GM18520 (cell line): ENCODE measurements around the gene ROBO1.
A peak's percentile ranks its signal among the peaks of the same experiment; 100 is the strongest.

Source experiments
- ATAC-seq: cut with Tn5 transposase; IDR thresholded peaks from one replicate; pipeline ENCODE4 v1.9.1; 2021; ENCODE audit not compliant: unreplicated experiment

ROBO1 gene

DNA sequence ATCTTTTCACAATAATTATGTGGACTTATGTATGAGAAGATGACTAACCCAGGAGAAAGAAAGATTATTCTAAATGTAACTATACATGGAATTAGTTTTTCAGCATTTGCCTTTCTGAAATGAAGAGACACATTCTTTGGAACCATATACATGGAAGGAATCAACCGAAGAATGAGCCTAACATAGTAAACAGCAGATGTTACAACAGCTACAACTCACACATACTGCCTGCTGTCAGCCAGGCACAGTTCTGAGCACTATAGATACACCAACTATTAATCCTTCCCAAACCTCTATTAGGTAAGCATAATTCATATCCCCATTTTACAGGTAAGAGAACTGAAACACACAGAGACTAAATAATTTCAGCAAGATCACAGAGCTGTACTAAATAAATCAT lies 840.0 kb downstream of the ROBO1 start:
- no peak for ATAC-seq

DNA sequence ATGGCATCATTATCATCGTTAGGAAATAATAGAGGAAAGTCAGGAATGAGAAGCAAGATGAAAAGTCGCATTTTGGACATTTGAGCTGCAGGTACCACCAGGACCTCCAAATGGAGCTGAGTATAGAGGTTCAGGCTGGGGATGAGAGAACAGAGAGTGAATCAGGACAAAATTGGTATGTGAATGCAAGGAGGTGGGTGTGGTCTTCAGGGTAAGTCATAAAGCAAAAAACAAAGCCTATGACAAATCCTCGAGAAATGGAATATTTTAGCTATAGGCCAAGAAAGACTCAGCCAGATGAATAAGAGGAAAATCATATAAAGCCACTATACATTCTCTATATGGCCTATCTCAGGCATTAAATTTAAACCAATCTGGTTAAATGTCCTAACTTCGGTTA lies 841.3 kb downstream of the ROBO1 start:
- ATAC-seq = no peak

DNA sequence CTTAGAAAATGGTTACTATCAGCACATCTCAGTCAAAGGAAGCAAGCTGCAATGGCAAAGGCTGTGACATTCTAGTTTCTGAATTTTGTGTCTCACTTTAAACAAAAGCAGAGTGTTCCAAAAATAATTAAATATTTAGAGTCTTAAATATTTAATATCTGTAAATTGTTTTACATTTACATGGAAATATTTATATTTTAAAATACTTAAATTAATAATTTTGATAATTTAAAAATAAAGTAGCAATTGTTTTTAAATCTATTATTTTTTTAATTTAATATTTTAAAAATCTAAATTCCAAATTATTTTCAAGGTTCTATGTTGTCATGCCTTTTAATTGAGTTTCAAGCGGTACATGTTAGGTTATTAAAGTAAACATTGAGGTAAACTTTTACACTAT lies 843.1 kb downstream of the ROBO1 start:
- no peak for ATAC-seq

DNA sequence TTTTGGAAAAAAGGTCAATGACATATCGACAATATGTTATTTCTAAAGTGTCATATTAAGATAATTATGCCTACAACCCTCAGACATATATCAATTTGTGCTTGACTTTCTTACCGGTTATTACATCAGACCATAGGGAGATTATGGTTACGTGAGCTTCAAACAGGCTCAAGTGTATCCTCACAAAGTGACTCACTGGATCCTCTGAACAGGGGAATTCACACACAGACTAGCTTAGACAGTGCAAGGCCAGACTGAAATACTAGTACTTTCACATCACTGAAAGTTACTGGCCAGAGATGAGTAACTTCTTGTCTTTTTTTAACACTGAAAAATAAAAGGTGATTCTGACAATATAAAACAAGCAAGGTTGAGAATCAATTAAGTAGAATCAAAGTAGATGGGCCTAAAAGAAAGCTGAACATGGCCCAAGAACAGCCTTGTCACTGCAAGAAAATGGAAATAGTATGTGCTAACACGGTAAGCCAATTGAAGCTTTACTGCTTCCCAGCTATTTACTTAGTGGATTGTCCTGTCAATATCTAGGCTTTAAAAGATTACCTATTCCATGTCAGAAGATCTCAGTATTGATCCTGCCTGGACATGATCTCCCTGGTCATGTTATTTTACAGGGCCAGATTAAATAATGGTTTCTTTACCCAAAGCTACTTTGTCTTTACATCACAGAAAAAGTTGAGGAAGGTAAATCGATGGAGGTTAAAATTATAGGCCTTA lies 848.6 kb downstream of the ROBO1 start:
- ATAC-seq = peak; percentile 64

DNA sequence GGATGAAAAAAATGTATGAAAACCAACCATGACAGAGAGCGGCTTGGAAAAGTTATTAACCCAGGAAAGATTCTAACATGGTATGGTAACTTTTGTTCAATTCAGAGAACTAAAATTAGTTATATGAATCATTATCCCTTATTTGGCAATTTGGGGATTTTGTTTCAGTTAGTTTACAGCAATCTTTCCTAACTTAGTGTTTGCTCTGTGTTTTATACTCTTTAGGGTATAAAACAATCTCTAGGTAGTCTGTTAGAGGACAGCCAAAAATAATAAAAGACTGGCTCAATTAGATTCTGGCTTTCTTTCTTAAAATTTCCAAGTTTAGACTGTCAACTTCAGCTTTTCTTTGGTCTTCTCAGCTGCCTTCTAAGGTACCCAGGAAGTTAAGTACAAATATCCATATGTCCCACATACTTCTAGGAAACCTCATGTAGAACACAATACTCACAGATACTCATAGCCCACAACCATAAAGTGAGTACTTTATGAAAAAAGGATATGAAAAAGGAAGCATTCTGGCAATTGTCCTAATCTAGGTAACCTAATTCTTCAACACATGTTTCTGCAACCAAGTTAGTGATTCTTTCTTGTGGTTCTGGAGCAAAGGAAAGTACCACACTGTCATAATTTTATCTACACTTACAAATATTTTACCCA lies 849.3 kb downstream of the ROBO1 start:
- ATAC-seq = peak; percentile 11

DNA sequence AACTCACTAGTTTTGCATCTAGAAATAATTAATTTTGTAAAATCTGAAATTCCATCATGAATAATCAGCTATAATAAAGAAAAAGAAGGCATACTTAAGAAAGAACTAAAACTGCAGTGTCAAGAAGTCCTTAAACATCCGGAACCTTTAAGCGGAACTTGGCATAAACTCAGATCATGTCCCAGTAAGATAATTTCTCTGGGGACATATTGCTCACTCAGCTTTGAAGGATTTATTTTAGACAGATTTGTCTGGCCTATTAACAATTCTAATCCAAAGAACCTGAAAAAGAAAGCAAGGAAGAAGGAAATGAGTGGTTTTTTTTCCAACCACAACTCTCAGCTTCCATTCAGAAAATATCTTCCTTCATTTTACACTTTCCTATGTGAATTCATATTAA lies 850.3 kb downstream of the ROBO1 start:
- no peak for ATAC-seq

DNA sequence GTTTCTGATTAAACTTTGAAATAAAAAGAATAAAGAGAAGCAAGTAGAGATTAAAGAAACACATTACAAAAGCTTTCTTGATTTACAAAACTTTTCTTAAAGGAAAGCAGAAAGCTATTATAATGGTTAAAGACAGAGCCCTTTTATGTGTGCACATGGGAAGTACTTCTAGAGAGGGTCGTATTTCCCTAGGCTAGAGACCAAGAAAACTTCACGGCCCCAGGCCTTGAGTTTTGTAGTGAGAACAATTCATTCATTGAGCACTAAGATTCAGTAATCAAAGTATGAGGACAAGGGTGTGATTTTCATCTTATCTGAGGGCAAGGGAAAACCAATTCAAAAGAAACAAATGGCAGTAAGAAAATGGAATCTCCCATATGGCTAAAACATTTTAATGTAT lies 854.1 kb downstream of the ROBO1 start:
- no peak for ATAC-seq

DNA sequence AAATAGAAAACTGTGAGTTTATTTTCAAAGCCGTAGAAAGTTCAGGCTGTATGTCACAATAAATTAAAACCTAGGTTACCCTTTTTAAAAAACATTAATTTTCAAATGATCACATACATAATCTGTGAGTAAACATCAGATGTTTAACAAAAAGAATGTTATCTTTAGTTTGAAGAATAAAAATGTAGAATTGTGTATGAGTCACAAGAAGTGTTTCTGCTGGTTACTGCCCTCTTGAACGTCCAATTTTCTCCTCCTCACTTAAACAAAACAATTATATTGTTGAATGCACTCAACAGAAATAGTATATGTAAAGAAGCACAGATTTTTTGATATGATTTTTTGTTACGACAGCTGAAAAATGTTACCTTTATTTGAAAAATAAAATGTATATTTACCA lies 855.1 kb downstream of the ROBO1 start:
- ATAC-seq = no peak

DNA sequence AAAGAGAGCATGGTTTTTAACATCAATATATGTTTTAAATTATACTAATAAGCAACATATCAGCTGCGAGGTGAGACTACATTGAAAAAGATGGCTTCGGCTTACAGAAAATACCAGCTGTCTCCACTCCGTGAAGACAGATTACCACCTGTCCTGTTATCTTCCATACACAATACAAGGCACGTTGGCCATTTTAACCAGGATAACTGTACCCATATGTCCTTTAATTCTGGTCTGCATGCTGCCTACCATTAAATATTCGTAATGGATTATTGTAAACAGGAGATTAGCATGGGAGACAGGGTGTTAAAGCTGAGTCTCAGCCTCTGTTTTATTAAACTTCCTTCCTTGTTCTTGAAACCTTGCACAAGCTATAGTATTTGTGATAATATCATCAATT lies 855.5 kb downstream of the ROBO1 start:
- ATAC-seq = no peak

DNA sequence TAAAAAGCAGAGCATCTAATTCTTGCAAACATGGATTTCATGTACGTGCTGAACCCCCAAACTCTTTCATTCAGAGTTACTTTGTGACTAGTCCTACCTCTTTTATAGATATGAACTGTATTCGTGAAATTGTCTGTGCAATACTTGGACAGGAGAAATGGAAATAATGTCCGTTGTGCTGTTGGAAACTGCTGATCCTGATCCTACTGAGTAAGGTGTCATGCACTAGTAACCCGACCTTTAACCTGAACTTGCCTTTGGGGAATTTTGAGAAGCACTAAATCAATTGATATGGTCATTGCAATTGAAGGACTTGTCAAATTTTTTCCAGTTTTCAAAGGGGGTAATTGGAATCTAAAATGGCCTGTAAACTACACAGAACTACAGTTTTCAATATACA lies 856.4 kb downstream of the ROBO1 start:
- no peak for ATAC-seq

DNA sequence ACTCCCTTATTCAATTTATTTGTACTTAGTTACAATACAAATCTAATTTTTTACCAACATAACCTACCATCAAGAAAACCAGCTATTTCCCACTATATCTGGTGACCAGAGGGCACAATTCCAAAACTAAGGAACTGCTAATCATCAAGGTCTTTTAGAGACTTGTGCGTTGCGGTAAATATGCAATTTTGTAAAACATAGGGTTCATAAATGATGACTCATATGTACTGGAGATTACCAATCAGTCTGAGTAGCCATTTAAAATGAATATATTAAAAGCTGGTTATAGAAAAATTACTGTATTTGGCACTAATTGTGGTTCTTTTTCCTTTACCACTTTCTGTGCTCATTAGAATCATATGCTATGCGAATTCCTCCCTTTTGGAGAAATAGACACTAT lies 859.6 kb downstream of the ROBO1 start:
- ATAC-seq = no peak

DNA sequence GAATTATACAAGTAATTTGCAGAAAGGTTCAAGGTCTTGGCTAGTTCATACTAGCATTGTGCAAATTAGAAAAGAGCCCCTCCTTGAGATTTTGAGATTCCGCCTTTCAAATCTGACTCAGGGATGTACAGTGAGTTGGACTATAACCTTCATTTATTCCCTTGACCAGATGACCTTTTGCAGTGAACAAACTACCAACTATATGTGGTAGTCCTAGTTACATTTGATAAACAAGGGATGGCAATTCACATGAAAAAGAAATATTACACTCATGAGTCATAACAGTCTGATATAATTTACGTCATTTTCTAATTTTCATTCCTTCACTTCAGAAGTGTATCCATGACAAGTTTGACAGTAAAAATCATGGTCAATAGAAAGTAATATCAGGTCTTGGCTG lies 860.4 kb downstream of the ROBO1 start:
- ATAC-seq = no peak

DNA sequence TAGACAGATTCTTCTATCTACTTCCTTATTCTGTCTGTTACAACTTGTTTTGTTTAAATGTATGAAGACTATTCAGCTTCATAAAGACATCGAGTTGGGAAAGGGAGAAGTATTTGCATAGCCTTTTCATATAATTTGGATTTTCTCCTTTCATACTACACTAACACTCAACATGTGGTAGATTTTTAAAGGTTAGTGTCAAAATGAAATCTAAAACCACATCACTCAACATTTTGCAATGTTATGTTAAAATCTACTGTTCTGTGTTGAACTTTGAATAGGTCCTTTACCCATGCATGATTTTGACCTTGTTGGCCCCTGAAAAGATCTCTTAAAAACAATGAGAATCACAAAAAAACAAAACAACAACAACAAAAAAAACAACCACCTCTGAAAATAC lies 860.9 kb downstream of the ROBO1 start:
- ATAC-seq = no peak

DNA sequence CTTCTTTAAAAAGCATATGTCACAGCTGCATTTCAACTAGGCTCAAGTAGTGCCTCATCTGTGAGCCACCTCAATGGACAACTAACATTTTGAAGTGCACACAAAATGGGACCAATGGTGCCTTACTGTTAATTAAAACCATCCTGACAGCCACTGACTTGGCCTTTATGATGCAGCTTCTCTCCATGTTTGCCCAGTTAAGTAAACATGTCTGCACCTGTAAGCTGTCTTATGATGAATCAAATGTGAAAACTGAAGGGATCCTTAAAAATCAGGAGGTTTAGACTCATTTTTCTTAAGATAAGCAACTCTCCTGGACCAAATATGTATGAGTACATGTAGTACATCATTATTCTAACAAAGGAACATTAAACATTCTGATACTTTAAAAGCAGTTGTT lies 861.6 kb downstream of the ROBO1 start:
- ATAC-seq = no peak

DNA sequence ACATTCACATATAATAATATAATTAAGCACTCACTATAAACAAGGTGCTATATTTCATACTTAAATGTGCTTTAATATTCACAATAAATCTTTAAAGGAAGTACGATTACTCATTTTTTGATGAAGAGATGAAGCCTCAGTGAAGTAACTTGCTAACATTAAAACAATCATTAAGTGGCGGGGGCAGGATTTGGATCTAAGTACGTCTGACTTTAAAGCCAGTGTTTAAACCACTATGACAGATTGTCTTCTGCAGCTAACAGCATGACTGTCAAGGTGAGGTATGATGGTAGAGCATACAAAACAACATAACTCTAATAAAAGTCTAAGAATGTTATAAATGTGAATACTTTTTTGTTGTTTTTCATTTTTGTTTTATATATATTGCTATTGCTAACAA lies 862.1 kb downstream of the ROBO1 start:
- ATAC-seq = no peak

DNA sequence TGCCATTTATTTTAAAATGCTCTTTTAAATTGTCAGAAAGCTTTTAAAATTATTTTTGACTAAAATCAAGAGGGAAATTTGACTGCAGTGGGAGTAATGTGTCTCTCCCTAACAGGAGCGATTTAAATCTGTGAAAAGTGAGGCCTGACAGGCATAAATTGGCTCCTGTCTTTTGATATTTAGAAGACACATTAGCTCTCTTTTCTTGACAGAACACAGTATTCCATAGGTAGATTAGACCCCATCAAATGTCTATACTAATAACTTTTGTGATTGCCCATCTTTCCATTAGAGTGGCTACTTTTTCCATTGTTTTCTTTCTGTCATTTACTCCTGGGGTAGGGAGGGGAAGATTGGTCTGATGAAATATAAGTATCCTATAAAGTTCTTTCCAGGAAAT lies 866.3 kb downstream of the ROBO1 start:
- ATAC-seq = no peak

DNA sequence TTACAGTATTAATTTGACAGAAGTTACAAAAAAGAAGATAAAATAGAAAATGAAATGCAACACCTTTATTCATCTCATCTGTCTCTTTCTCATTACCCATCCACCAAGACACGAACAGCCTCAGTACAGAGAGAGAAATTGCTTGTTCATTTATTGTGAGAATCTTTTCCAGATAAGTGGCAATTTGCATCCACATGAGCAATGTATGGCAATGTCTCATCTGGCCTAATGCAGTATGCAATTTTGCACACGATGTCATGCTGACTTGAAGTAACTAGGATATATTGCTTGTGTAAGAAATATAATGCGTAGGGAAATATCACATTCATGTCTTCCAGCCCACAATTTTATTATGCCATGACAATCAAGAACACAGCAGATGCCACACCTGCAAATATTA lies 866.9 kb downstream of the ROBO1 start:
- ATAC-seq = no peak

DNA sequence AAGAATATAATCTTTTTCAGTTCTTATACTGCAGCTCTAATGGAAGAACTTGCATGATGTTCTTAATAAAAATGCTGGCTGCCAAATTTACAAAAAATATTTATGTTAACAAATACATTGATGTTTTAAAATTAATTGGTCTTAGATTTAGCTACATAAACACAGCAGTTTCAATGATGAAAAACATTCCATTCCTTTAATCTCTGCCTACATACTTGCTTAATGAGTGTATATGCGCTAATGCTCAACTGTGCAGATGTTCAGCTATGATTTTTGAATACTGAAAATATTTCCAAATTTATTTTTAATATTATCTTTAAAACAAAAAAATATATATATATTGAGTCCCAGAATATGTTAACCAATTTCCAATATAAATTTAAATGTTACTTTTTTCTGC lies 867.4 kb downstream of the ROBO1 start:
- ATAC-seq = no peak

DNA sequence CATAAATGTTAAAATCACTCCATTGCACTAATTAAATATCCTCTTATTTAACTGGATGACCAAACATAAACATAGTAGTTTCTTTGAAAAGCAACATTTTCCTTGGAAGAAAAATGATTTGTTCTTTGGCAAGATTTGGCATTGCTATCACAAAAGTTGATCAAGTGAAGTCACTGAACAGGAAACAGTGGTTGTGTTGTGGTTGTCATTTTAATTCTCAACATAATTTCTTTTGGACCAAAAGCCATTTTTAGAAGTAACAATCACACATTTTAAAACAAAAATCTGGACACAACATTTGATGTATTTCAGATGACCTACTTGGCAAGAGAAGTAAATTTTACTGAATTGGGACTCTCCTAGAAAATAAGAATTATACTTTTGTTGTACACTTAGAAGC lies 872.3 kb downstream of the ROBO1 start:
- ATAC-seq = no peak

DNA sequence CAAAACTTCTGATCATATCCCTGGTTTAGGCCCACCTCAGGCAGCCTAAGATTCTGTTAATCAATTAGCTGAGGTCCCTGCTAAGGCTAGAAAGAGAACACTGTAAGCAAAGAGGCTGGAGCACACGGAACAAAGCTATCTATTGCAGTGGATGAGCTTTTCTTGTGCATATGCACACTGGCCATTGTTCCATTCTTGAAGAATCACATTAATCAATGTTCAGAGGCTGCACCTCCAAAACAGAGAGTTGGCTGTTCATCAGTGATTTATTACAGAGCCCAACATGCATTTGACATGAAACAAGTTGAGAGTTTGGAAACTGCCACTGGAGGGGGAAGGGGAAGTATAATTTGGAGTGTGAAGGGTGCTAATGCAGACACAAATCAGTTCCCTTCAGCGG lies 873.0 kb downstream of the ROBO1 start:
- no peak for ATAC-seq

DNA sequence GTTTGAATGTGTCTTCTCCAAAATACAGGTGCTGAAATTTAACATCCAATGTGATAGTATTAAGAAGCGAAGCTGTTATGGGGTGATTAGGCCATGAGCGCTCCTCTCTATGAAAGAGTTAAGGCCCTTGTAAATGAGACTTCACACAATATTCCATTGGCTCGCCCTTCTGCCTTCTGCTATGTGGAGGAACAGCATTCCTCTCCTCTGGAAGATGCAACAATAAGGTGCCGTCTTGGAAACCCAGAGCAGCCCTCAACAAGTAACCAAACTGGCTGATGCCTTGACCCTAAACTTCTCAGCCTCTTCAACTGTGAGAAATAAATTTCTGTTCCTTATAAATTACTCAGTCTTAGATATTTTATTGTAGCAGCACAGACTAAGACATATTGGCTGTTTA lies 874.6 kb downstream of the ROBO1 start:
- no peak for ATAC-seq

DNA sequence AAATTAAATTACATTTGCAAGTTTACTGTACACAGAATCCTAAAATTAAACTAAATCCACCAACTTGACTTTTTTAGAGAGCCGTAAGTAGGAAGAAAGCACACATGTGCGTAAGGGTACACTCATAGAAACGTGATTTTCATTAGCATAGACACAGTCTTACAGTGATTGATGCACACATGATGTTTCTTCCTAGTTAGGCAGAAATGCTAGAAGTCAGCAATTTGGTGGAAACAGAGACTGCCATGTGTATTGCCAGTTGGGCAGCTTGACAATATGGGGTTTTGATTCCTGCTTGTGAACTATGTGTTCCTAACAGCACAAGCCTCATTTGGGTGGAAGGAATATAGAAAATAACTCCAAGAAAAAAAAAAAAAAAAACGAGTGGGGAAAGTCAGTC lies 878.5 kb downstream of the ROBO1 start:
- ATAC-seq = no peak

DNA sequence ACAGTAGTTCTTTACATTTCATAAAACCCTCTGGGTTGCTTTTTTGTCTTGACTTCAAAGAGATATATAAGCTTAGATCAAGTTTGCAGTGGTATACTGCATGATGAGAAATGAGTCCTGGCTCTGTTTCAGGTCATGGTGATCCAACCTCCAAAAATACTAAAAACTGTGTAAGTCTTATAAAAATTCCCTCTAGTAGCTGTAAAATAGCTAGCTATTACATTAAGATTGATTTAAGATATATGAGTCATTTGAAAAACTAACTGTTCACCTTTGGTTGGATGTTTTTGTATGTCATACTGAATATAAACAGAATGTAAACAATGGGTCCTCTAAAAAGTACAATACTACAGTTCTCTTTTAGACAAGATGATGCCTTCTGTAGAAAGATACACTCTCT lies 879.2 kb downstream of the ROBO1 start:
- no peak for ATAC-seq
